Fibroblast of skin of scalp (primary cell): ENCODE measurements around the gene BEST3.
A peak's percentile ranks its signal among the peaks of the same experiment; 100 is the strongest.

ENCODE experiments used
- DNase-seq: peaks from one replicate; pipeline ENCODE4 v3.0.0-alpha.2; 2013

BEST3 gene

GRCh38 chr12:69687390-69687789 lies 11.7 kb downstream of the BEST3 start:
- DNase-seq = no peak

DNA sequence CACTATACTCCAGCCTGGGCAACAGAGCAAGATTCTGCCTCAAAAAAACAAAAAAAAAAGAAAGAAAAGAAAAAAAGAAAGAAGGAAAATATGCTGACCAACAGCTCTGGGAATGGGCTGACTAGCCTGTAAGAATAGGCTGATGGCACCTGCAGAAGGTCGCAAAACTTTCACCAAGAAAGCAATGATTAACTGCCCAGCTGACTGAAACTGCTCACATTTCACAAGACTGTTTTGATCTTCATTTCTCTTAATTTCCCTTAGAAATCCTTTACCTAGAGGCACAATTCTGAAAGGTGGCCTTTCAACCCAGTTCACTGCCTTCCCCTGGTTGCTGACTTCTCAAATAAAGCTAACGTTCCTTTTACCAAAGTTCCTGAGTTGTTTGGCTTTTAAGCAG lies 12.4 kb downstream of the BEST3 start:
- DNase-seq = no peak

DNA sequence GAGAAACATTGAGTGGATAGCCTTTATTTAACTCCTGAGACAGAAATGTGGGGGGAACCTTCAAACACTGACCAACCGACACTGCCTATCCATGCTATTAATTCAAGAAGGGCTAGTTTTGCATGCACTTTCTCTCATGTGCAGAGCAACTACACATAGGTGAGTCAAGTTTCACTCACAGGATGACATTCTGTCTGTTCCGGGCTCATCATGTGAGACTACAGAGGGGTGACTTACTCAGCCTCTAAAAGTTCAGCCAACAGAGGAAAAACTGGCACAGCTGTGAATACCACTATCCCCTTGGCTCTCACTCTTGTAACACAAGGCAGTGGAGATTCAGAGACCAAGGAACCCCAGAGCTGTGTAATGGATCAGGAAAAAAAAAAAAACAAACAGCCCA lies 13.3 kb downstream of the BEST3 start:
- peak; percentile 36 for DNase-seq

- no peak for DNase-seq
These were observed 14.6 kb downstream of the BEST3 start for GRCh38 chr12:69684466-69684865.

GRCh38 chr12:69682110-69682755 lies 16.9 kb downstream of the BEST3 start:
- DNase-seq = no peak

GRCh38 chr12:69679119-69679518 lies 20.0 kb downstream of the BEST3 start:
- peak; percentile 54 for DNase-seq

- DNase-seq = no peak
These were observed 22.7 kb downstream of the BEST3 start for GRCh38 chr12:69676257-69677012.

DNA sequence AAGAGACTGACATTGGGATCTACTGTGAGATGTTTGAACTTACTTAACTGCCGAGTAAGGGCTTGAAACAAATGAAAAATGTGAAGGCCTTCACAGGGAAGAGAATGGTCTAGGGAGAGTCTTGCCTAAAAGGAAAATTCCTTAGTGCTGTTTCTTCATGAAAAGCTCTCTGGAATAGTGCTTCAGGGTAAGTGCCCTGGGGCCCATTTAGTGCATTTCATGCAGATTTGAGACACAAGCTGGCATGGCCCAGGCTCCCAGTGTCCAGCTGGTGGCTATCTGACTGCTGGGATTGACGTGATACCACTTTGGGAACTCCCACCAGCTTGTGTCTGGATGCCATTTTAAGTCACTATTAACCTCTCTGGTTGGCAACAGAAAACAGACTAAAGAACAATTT lies 26.9 kb downstream of the BEST3 start:
- no peak for DNase-seq

DNA sequence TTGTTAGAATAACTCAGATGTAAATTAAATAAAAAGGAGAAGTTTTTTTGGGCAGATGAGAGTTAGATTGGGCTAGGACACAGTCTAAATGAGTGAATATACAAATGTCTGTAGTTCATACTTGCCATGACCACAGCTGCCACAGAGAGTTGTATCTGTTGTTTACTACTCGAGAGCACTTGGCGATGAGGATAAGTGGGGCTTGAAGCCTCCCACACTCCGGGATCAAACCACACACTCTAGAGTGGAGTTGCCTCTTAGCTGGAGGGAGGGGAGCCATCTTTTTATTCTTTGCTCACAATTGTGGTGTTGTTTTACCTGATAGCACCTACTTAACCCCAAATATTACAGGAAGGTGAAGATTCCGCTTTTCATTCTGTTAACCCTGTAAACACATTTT lies 27.5 kb downstream of the BEST3 start:
- DNase-seq = no peak

DNA sequence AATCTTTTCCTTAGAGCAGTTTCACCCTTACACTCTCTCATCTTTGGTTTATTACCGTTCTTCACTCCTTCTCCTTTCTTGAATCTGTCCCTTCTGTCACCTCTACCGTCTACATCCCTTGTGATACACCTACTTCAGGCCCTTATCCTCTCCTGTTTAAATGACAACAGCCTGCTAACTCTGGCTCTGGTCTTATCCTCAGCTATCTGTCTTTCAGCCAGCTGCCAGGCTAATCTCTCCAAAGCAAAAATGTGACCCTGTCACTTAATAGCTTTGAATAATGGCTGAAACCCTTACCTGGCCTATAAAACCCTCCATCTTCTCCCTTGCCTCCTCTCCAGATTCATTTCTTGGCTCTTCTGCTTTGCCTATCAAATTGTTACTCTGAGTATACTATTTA lies 32.3 kb downstream of the BEST3 start:
- no peak for DNase-seq

GRCh38 chr12:69664930-69665377 lies 34.1 kb downstream of the BEST3 start:
- DNase-seq = peak; percentile 34

DNA sequence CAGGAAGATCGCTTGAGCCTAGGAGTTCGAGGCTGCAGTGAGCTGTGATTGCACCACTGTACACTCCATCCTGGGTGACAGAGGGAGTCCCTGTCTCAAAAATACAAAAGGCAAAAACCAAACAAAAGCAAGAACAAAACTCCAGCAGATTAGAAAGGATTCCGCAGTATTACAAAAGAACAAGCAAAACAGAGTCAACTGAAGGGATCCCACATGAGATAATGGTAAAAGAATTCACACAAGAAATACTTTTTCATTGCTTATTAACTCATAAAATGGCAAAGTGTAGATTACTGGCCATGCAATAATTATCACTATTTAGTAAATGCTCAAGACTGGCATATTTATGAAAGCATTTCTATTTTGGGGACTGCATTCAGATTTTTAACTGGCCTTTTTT lies 35.4 kb downstream of the BEST3 start:
- no peak for DNase-seq

- DNase-seq = no peak
These were observed 36.3 kb downstream of the BEST3 start for GRCh38 chr12:69662764-69663163.

GRCh38 chr12:69661386-69661785 lies 37.7 kb downstream of the BEST3 start:
- DNase-seq = no peak

- DNase-seq = no peak
These were observed 38.8 kb downstream of the BEST3 start for GRCh38 chr12:69660164-69660863.

- no peak for DNase-seq
These were observed 40.9 kb downstream of the BEST3 start for GRCh38 chr12:69658203-69658602.

- DNase-seq = peak; percentile 21
These were observed 41.5 kb downstream of the BEST3 start for GRCh38 chr12:69657376-69658137.

DNA sequence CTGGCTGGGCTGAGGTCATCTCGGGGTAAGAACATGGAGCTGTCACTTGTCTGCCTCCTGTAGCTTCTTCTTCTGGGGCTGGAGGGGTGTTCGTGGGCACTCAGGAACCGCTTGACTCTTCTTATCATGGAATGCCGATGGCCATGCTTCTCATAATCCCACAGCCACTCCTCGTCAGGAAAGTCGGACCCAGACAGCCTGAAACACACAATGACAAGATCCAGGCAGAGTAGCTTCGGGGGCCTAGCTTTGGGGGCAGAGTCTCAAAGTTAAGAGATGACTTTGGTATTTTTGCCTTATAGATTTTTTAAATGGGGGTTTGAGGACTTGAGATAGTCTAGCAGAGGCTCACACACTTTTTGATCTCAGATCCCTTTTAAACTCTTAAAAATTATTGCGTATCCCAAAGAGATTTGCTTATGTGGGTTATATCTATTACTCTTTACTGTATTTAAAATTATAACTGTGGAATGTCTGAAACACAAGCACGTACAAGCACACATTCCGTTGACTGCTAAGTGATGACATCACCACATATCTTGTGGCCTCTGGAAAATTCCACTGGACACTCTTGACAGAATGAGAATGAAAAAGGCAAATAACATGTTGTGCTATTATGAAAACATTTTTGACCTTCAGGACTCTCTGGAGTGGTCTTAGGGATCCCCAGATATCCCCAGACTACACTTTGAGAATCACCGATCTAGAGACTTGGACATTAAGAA lies 43.3 kb downstream of the BEST3 start:
- peak; percentile 94 for DNase-seq

DNA sequence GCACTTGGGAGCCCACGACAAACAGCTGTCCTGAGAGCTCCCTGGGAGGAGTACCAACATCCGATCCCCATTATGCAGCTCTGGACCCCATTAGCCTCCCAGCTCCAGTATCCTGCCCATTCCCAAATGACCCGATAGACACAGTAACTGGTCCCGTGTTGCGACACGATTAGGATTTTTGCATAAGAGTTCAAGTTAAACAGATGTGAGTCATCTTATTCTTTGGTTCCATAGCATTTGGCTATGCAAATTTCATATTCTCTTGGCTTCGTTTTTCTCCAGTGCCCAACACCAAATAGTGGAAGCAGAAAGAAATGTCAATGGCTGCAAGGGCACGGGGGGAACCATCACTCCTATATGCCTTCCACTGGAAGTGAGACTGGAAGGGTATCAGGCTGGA lies 45.4 kb downstream of the BEST3 start:
- peak; percentile 55 for DNase-seq

DNA sequence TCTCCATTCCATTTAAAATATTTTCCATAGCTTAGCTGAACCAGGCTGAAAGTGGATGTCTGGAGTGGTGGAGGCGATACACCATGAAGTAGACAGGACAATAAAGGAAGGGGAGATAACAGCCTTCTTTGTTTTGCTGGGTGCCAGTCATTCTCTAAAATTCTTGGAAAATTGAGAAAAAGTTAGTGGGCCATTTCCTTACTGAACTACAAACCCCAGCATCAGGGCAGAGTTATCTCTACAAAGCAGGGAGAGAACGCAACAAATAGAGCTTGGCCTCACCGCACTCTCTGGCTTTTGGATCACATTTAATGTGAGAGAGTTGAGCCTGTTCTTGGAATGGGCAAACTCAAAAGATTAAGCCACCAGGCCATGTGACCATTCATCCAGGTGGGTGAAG lies 47.2 kb downstream of the BEST3 start:
- DNase-seq = no peak

DNA sequence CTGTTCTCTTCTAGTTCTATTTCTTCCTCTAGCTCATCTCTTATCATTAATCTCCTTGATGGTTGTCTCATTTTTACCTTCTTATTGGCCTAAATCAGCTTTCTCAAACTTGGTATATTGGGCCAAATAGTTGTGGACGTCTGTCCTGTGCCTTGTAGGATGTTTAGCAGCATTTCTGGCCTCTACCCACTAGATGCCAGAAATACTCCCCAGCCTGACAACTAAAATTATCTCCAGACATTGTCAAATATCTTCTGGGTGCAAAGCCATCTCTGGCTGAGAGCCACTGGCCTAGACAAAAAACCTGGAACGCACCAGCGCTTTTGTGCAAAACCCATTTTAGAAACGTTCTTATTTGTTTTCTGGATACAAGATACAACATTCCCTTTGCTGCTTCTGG lies 49.6 kb downstream of the BEST3 start:
- DNase-seq = no peak

GRCh38 chr12:69648476-69648875 lies 50.6 kb downstream of the BEST3 start:
- peak; percentile 92 for DNase-seq
